NCI-H345 treated with DMSO at 0.1 percent for 48 hours (cell line): ENCODE data around the gene S1PR1.

Source experiments
- DNase-seq: peaks from one replicate; lab custom pipeline; 2025; ENCODE audit not compliant: unreplicated experiment; lab: John Stamatoyannopoulos, UW

The S1PR1 gene

GRCh38 chr1:101278845-101279244, 42.0 kb downstream of the S1PR1 start:
- no peak for DNase-seq

GRCh38 chr1:101280049-101280592, 43.3 kb downstream of the S1PR1 start:
- no peak for DNase-seq

DNA sequence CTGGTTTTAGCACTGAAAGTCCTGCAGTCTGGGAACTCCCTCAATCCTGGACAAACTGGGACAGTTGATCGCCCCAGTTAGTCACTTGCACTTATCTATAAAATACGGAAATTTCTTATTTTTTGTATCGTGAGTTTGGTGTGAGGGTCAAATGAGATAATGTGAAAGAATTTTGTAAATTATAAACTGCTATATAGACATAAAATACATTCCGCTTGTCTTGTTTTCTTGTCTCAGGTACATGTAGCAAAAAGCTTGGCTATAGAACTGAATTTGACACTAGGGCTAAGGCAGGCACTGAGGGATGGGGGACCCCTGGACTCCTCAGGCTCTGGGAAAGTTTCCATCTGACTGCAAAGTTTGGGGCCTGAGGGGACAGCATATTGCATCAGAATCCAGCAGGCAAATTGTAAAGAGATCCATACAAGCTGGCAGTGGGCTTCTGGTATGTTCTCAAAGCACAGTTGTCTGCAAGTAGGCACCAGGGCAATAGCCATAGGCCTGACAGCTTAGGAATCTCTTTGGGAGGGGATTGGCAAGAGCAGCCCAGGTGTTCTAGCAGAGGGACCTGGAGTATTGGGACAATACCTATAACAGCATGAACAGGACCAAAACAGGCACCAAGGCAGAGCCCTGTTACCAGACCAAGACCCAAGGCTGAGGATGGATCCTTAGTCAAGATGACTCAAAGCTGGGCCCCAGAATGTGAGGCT, 44.3 kb downstream of the S1PR1 start:
- no peak for DNase-seq

- DNase-seq = no peak
Observed at GRCh38 chr1:101281751-101282150, 44.9 kb downstream of the S1PR1 start.

DNA sequence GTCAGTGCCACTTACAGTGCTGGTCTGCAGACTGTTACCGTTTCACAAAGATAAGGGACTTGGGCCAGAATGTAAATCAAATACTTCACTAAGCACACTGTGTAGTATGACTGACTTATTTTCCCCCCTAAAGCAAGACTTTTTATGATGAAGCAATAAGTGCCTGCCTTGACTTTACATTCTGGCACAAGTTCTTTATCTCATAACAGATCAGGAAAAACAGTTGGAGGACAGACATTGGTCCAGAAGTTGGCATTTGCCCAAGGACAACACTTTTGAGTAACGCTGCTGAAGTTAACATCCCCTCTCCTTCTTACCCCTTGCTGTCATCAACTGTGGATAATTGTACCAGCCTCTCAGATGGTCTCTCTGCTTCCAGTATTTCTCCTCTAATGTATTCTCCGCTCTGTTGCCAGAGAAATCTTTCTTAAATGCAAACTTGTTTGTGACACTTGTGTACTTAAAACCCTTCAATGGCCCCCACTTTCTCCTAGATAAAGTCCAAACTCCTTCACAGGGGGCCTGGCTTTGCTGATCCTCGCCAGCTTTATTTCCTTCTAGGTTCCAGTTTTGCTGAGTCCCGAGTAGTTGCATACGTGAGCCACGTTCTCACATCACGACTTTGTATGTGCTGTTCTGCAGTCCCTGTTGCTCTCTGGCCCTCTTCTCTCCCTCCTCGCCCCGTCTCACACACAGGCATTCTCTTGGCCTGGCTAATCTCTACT, 45.7 kb downstream of the S1PR1 start:
- DNase-seq = no peak

DNA sequence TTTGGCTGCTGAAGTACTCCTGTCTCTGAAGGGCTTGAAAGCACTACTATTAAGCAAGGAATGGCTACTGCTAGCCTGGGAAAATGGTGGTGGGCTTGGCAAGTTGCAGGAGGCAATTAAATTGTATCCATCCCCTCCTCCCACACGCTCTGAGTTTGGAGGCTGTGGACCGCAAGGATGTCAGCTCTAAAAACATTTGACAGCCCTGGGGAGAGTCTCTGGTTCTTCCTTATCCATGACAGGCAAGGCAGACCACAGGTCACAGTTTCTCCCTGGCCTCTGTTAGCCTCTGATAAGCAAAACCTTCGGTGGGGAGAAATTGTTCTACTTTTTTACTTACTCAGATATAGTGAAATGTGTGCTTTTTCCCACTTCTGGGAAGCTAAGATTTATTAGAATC, 46.6 kb downstream of the S1PR1 start:
- no peak for DNase-seq

DNA sequence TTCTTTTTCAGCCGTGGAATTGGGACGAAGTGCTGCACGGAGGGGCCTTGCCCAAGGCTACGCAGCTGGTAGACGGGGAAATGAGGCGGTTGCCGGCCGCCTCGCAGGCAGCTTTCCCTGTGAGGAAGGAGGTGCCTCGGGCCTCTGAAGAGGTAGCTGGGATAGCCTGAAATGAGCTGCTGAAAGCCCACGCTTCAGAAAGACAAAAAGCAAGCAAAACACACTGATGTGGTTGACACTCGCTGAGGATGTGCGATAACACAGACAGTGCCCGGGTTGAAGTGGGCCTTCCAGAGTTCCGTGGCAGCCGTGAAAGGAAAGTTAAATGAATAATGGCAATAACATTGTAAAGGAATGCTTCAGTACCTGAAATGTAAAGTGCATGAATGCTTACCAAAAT, 47.2 kb downstream of the S1PR1 start:
- DNase-seq = no peak

DNA sequence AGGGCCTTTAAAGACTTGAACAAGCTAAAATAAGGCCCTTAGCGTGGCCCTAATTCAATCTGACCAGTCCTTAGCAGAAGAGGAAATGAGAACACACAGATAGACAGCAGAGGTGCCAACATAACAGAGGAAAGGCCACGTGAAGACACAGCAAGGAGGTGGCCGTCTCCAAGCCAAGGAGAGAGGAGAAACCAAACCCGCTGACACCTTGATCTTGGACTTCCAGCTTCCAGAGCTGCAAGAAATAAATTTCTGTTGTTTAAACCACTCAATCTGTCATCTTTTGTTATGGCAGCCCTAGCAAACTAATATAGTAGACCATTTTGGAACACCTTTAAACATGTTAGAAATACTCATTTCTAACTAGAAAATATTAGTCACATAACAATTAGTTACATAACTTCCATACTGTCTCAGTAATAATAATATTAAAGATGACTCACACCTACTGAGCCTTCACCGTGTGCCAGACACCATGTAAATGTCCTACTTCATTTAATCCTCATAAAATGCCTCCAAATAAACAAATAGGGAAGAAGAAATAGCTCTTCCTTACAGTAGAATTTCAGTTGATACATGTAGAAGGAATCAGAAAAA, 47.9 kb downstream of the S1PR1 start:
- DNase-seq = no peak

DNA sequence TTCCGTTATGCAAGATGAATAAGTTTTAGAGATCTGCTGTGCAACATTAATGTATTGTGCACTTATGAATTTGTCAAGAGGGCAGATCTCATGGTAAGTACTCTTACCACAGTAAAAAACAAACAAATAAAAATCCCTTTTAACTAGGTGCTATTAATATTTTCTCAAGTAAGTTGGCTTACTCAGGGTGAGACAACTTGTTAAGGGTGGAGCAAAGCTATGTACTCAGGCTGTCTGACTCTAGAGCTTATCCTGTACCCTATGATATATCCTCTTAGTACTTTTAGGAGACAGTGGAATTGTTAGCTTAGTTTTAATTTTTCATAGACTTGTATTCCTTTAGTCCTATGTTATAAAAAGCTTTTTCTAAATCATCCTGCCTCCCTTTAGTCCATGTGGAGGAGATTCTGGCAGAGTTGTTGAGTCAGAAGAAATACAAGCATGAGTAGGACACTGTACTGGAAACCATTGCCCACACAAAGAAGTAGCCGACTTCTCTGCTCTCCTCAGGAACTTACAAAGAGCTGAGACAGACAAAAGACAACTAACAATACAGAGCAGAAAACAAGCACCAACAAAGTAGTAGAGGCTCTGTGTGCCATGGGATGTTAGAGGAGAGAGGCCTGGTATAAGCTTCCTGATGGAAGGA, 49.2 kb downstream of the S1PR1 start:
- DNase-seq = no peak

- peak; percentile 58 for DNase-seq
Observed at GRCh38 chr1:101288491-101288944, 51.7 kb downstream of the S1PR1 start.

- DNase-seq = no peak
Observed at GRCh38 chr1:101290119-101290921, 53.5 kb downstream of the S1PR1 start.
